DMS79 (cell line): Measurements from ENCODE around the gene C1QTNF9B.

Experiments used
- DNase-seq: peaks from one replicate; lab custom pipeline; 2025; lab: John Stamatoyannopoulos, UW

C1QTNF9B gene

DNA sequence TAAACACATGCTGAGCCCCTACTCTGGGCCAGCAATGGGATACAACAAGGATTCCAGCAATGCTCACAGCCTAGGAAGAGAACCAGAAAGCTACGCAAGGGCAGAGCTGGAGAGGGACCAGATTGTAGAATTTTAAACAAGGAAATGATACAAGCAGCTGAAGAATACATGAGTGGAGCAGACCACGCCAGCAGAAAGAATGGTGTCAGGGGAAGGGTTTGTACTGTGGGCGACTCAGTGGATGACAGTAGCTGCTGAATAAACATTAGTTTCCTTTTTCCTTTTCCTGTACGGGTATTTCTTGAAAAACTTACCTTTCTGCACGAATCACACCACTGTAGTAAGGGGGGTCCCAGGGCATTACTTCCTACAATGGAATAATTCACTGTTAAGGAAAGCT is 38.8 kb downstream of the C1QTNF9B start:
- DNase-seq = no peak

DNA sequence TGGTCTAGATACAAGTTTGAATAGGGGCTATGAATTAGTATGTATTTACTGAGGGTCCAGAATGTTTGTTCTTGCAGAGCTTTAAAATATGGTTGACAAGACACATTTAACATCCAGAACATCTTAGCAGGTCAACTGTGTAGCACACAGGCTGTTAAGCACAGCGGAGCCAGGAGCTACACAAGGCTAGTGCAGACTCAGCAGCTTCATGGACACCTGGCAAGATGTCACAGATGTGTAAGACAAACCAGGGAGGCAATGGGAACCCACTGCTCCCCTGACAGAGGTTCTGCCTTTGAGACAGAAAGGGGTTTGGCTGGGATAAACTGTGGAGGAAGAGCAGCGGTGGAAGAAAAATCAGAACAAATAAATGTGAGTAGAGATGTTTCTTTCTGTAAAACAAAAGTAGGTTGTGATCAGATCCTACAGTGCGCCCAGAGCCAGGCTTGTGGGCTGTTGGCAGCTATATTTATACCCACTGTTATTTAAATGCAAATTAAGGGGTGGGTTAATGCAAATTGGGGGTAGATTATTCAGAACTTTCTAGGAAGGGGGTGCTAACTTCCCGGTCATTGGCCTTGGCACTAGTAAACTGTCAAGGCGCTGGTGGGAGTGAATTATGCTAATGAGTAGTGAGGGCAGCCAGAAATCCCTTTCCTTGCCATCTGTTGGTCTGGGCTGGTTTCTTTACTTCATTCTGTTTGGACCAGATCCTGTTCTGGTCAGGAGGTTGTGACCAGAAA is 41.1 kb downstream of the C1QTNF9B start:
- DNase-seq = no peak

DNA sequence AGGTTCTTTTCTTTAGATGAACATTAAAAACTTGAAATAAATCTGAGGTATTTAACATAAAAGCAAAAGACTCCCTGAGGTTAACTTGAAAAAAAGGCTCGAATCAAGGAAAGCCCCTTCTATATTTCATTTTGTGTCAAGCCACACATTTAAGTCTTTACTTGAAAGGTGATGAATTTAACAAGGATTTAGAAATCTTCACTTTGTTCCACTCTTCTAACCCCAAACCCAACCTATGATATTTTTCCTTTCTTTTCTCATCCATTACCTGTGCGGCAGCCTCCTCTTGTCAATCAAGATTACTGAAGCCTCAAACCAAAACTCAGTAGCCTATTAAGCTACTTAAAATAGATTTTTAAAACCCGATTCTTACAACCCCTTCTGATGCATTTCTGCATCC is 41.9 kb downstream of the C1QTNF9B start:
- no peak for DNase-seq

GRCh38 chr13:23852351-23852750 is 45.0 kb downstream of the C1QTNF9B start:
- DNase-seq = no peak

DNA sequence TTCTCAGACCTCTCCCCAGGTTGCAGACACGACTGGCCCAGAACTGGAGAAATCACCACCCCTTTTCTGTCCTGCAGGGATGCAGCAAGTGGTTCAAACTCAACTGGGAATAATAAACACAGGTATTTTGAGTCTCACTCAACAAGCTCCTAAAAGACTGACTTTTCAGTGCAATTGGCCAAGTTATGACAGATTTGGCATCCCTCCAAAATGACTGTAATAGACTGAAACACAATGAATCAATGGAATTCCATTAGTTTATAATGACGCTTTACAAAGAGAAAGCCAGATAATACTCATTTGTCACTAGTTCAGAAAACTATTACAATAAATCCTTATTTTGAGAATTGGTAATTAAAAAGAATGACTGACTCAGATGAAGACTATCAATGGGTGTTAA is 46.2 kb downstream of the C1QTNF9B start:
- no peak for DNase-seq

GRCh38 chr13:23850134-23850533 is 47.2 kb downstream of the C1QTNF9B start:
- no peak for DNase-seq

DNA sequence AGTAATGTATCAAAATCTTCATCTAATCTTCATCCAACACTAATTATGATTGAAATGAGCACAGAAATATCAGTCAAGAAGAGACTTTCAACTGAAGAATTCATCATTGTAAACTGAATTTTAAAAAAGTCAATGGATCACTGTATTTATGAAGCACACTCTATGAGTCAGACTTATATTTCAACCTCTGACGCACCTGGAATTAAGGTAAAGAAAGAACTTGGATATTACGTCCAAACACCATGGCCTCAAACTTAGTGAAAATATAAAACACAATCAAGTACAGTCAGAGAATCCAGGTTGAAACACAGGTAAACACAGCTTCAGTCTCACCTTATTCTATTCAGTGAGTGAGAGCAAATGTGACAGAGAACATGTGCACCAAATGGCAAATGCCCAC is 47.6 kb downstream of the C1QTNF9B start:
- DNase-seq = no peak

DNA sequence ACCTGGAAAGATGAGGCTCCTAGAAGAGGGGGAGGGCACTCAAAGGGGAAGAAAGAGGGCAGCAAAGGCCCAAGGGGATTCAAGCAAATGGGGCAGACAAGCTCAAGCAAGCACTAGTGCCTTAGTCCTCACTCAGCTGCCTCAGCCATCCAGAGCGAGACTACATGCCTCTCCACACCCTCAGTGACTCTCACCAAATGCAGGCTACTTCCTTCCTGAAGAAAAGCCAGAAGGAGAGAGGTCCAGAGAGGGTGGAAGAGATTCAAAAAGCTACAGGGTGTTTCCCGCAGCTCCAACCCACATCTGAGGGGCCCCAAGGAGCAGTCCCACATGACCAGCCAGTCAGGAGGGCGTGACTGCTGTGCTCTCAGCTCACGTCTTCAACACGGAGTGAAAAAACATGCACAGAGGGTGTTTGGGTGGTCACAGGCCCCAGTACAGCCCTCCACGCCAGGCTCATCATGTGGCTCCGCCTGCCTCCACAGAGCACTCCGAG is 48.6 kb downstream of the C1QTNF9B start:
- DNase-seq = no peak

GRCh38 chr13:23848019-23848418 is 49.3 kb downstream of the C1QTNF9B start:
- no peak for DNase-seq

DNA sequence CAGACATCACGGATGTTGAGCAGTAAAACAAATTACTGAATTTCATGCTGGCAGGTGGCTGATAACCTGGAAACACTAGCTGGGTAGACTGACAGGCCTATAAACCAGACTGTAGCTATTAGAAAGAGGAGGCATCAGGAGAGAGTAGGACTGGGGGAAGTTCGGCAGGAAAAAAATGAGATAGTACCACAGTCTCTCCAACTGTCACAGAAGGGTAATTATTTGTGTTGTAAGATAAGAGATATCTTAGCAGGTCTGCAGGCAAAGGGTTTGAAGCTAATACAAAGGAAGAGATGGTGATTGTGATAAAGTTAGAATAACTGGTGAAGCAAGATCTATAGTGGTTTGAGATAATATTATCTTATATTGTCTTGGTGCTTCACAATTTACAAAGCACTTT is 49.8 kb downstream of the C1QTNF9B start:
- no peak for DNase-seq

GRCh38 chr13:23845105-23845725 is 52.1 kb downstream of the C1QTNF9B start:
- no peak for DNase-seq

GRCh38 chr13:23844132-23844531 is 53.2 kb downstream of the C1QTNF9B start:
- DNase-seq = no peak

DNA sequence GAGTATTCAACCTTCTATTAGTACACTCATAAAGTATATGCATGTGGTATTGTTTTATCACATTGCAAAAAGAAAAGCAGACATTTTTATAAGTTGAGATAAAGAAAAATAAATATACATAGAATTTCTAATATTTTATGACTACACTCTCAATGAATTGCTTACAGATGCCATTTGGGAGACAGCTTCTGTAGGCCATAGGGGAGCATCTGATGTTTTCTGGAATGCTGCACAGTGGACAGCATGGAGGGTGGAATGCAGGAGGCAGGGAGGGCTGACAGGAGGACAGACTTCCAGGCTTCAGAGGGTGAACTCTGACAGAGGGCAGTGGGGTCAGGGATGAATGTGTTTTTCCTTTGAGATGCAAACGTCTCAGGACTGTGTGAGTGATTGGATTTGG is 53.9 kb downstream of the C1QTNF9B start:
- no peak for DNase-seq

- no peak for DNase-seq
Measured at GRCh38 chr13:23842406-23842805, 54.9 kb downstream of the C1QTNF9B start.
